NCI-H1436 (cell line): ENCODE data around the gene GNG8.
"Not testable (repeated sequence)": the region's sequence is repeated elsewhere in the genome, so short reads cannot be mapped to it uniquely, and the experiment has no call there.

ENCODE experiments used
- DNase-seq: peaks from one replicate; lab custom pipeline; 2025; lab: John Stamatoyannopoulos, UW

GNG8 gene

GRCh38 chr19:46646402-46646801, 10.4 kb upstream of the GNG8 start:
- DNase-seq = no peak

GRCh38 chr19:46644720-46645119, 8.7 kb upstream of the GNG8 start:
- no peak for DNase-seq

DNA sequence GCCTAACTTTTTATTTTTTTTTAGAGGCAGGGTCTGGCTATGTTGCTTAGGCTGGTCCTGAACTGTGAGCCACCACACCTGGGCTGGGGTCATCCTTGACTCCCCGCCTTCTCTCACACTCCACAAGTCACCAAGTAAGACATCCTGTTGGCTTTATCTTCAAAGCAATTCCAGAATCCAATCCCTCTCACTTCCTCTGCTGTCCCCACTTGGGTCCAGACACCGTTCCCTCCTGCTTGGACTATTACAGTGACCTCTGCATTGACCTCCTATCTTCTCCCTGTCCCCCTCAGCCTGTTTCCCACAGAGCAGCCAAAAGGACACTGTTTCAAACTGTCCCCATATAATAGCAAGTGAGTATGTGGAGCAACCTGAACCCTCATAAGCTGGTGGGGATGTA, 4.7 kb upstream of the GNG8 start:
- no peak for DNase-seq

DNA sequence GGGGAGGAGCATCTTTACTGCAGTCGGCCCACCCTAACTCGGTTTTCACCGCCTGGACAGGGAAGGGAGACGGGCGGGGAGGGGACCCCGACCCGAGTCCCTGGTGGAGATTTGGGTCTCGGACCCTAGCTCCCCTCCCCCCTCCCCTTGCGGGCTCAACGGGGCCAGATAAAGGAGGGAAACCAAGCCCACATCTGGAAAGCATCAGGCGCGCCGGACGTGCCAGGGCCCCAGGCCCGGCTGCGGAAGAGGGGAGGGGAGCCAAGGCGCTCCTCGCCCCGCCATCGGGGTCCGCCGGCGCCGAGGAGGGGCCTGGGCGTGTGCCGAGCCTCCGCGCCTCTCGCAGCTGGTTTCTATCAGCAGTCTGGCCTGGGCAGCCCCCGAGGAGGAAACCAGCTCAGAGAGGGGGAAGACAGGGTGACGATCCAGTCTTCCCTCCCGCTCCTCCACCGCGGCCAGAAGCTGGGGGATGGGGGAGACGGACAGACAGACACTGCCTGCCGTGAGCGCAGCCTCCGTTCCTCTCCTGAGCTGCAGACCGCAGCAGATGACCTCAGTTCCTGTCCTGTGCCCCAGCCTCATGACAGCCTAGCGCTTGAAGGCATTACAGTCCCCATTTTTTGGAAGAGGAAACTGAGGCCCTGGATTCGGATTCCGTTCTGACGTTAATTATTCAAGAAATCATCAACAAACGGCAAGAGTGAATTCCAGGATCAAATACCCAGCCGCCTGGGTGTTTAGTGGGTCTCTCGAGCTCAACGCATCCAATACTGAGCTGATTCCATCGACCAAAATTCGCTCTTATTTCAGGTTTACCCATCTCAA, 3.6 kb upstream of the GNG8 start:
- DNase-seq = no peak

DNA sequence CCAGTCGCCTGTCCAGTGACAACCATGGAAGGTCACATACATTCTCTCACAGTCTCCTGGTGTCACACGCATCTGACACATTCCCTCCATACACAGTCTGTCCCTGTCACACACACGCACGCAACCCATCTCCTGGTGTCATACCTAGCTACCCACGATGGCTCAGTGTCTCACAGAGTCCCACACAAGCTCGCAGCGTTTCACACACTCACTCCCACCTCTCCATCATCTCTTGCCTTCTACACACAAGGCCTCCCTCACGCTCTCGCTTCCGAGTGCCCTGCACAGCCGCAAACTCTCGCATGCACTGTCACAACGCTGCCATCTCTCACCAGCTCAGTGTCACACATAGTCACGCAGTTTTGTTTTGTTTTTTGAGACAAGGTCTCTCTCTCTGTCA, 1.2 kb upstream of the GNG8 start:
- DNase-seq = no peak

DNA sequence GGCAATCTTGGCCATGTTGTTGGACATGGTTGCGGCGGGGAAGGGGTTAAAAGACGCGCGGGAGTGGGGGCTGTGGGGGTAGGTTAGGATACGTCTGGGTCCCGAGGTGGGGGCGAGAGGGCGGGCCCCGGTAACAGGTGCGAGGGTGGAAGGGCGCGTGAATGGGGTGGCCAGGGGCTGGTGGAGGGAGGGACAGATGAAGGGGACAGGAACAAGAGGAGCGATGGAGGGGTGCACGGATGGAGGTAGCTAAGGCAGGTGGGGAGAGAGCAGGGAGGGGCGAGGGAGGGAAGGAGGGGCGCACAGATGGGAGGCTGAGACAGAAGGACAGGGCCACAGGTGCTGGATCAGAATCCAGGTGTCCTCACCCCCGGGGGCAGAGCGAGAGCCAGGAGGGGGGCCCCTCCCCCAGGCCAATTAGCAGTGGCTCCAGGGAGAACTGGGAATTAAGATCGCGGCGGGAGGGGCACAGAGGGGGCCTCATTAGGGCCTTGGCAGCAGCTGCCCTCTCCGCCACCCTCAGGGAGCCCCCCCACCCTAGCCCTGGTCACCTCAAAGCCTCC, 1.3 kb downstream of the GNG8 start:
- peak; percentile 50 for DNase-seq

DNA sequence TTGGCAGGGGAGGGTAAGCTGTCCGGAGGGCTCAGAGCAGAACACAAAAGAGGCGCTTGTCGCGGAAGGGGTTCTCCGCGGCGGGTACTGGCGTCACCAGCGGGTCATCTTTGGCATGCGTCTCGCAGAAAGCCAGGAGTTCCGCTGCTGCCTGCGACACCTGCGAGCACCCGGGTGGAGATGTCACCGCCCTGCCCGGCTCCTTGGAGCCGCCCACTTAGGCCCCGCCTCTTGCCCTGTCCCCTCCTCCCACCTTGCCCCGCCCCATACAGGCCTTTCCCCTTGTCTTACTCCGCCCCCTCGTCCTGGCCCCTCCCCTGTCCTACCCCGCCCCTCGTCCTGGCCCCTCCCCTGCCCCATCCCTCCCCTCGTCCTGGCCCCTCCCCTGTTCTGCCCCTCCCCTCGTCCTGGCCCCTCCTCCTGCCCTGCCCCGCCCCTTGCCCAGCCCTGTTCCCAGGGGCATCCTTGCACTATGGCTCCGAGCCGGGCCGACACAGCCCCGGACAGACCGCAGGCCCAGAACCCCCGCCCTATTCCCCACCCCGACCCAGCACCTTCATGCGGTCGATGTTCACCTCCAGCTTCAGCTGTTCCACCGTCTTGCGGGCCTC, 1.9 kb downstream of the GNG8 start:
- peak; percentile 83 for DNase-seq

- no peak for DNase-seq
These were observed 2.9 kb downstream of the GNG8 start for GRCh38 chr19:46633130-46633529.

DNA sequence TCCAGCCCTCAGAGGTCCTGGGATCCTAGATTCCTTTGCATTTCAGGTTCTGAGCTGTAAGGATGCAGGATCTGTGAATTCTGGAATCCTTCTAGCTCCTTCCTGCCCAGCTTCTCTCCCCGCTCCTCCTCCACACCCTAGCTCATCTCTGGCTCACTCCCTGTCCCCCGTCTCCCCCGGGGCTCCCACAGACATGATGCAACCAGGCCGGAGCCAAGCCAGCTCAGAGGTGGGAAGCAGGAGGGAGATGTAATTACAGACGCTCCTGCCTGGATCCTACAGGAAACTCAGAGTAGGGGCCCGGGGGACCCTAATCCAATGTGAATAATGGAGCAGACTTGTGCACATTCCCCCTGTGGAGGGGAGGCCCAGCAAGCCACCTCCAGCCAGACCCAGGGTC, 4.5 kb downstream of the GNG8 start:
- no peak for DNase-seq

GRCh38 chr19:46630586-46631205, 5.3 kb downstream of the GNG8 start:
- DNase-seq = no peak

DNA sequence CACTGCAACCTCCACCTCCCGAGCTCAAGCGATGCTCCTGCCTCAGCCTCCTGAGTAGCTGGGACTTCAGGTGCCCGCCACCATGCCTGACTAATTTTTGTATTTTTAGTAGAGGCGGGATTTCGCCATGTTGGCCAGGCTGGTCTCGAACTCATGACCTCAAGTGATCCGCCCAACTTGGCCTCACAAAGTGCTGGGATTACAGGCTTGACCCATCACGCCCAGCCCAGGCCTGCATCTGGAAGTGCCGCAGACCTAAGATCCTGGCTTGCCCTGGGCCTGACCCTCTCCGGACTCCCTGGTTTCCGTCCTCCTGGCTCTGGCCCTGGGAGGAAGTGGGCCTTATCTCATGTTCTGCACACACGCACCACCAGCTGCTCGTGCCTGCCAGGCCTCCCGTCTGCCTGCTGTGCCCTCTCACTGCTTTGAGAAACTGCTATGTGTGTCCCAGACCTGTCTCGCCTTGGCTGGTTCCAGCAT, 6.4 kb downstream of the GNG8 start:
- no peak for DNase-seq

DNA sequence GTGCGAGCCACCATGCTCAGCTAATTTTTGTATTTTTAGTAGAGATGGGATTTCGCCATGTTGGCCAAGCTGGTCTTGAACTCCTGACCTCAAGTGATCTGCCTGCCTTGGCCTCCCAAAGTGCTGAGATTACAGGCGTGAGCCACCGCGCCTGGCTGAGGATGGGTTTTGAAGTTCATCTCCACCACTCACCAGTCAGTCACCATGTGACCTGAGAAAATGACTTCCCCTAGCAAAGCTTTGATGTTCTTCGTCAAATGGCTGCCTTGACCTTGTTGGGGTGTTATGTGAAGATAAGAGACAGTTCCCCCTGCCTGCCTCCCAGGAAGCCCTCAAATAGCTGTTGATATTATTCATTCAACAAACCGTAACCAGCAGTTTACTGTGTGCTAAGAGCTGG, 7.0 kb downstream of the GNG8 start:
- DNase-seq = not testable (repeated sequence)

DNA sequence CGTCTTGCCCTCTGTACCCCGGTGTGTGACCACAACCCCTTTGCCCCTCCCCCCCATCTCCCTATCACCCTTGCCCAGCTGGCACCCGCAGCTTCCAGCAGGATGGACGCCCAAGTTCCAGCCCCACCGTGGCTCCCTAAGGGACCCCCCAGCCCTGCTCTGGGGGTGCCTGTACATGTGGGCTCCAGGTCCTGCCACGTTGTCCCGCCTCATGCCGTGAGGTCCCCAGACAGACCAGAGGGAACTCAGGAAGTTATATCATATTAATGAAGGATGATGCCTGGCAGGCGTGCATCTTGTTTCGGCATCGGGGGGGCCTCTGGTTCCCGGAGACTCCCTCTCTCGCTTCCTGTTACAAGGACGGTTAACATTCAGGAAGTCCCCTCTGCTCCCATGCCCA, 9.6 kb downstream of the GNG8 start:
- no peak for DNase-seq

GRCh38 chr19:46625731-46626130, 10.3 kb downstream of the GNG8 start:
- DNase-seq = no peak

DNA sequence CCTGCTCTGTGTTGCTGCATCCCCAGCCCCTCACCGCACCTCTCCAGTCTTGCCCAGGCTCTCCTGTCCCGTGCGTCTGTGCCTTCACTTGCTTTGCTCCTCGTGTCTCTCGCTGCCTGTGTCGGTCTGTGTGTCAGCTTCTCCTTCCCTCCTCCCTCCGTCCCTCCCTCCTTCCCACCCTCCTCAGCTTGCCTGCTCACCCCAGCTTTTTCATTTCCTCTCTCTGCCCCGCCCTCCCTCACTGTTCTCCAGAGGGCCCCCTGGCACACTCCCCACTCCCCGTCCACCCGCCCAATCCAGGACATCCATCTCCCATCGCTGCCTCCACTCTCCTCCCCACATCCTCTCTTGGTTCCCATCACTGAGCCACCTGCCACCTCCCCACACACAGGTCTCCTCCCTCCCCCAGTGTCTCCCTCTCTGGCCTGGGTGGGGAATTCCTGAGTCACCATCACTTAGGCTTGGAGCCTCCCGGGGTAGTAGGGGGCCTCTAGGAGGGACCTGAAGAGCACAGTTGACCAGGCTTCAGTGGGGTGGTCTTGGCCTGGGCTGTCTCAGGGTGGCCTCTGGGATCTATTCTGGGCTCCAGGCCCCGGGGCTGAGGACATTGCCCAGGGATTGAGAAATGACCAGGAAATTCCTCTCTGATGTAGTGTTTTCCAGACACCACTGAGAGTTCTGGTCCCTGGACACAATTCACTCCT, 10.9 kb downstream of the GNG8 start, which contains the start of gene PTGIR:
Gene PTGIR, minus strand, starts transcription at position 132 of the 704 bp plus-strand sequence. CDS start 864 bp downstream, outside the sequence.
- DNase-seq = no peak

- DNase-seq = no peak
These were observed 12.0 kb downstream of the GNG8 start for GRCh38 chr19:46623915-46624502.

DNA sequence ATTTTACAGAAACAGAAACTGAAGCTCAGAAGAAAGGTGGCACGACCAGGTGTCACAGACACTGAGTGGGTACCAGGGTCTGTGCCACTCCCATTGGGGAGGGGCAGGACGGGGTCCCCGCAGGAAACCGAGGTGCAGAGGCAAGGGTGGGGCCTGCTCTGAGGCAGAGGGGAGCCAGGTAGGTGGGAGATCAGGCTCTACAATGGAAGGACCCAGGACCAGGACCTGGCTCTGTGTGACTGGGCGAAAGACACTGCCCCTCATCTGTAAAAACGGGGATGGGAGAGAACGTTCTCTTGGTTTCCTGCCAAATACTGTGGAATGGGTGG, 13.9 kb downstream of the GNG8 start:
- no peak for DNase-seq

GRCh38 chr19:46621191-46622117, 14.5 kb downstream of the GNG8 start:
- DNase-seq = no peak

DNA sequence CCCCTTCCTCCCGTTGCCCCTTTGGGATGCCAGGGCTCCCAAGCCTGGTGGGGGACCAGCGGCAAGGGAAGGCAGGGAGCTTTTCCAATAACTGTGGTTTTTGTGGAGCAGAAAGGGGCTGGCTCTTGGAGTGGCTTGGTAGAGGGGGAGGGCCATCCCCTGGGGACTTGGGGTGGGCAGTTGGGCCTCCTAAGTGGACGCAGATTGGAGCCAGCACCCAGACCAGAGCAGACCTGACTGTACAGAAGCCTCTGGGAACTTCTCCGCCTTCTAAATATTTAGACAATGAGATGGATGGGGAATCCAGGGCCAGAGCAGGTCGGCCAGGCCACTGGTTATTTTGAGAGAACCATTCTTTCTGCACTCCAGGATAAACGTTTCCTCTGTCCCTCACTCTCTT, 15.3 kb downstream of the GNG8 start:
- no peak for DNase-seq

DNA sequence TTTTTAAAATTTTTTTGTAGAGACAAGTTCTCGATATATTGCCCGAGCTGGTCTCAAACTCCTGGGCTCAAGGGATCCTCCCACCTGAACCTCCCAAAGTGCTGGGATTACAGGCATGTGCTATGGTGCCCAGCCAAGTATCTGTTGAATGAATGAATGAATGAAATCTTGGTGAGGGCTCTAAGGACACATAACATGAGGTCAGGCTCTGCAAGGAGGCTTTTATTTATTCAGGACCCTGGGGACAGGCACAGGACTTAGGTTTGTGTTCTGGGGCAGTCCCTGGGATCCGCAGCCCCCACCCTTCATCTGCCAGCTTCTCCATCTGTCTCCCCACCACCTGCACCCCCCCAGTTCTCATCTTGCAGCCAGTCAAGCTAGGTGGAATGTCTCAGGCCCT, 15.7 kb downstream of the GNG8 start:
- no peak for DNase-seq
